ENCODE results near the gene PHC2. TPM values are rescaled to one million over a fixed set of nuclear protein-coding genes. Genes with fewer than 3 reads are reported as not detected.

The PHC2 gene
- total and polyA plus RNA-seq, 3 donors from 2014 or later: 121 to 178 (median 130) TPM

DNA sequence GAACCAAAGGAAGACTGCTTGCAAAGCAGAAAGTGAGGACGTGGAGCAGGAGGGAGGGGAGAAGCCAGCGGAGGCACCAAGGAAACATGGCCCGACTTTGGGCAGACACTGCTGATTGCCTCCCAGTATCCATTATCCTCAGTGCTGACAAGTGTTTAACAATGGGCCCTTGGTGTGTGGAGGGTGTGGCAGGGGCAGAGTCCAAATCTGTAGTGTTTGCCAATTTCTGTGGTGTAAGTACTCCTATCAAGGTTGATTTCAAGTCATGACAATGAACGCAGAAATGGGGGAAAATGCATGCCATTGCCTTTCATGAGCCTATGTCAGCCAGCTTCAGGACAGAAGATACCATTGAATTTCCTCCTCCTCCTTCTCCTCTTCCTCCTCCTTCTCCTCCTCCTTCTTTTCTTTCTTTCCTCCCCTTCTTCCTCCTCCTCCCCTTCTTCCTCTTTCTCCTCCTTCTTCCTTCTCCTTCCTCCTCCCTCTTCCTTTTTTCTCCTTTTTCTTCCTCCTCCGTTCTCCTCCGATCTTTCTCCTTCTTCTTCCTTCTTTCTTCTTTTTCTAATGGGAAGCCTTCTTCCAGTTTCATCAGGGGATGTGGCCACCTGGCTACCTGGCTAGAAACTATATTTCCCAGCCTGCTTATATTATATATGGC is 10.3 kb upstream of the PHC2 start:
- Histone ChIP-seq H3K27me3 (no peaks in the 10 kb centered on the region), H3K4me3 (no peak overlapping the region), H3K36me3 (ENCODE audit: low read depth, missing control alignments) (no peaks in the 10 kb centered on the region), H3K27ac (no peak overlapping the region), H3K9me3 (no peaks in the 10 kb centered on the region), H3K4me1 (peaks cover 5% of the 10 kb centered on the region)
- TF ChIP-seq, protein P1, sequence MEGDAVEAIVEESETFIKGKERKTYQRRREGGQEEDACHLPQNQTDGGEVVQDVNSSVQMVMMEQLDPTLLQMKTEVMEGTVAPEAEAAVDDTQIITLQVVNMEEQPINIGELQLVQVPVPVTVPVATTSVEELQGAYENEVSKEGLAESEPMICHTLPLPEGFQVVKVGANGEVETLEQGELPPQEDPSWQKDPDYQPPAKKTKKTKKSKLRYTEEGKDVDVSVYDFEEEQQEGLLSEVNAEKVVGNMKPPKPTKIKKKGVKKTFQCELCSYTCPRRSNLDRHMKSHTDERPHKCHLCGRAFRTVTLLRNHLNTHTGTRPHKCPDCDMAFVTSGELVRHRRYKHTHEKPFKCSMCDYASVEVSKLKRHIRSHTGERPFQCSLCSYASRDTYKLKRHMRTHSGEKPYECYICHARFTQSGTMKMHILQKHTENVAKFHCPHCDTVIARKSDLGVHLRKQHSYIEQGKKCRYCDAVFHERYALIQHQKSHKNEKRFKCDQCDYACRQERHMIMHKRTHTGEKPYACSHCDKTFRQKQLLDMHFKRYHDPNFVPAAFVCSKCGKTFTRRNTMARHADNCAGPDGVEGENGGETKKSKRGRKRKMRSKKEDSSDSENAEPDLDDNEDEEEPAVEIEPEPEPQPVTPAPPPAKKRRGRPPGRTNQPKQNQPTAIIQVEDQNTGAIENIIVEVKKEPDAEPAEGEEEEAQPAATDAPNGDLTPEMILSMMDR (IDR thresholded peaks at IDR 0.05): no peak
- TF ChIP-seq POLR2A (IDR thresholded peaks at IDR 0.05): no peak
- 79 to 87% methylated on average over 5 to 6 of the region's 6 CpGs for WGBS, 2 donors
- no peak for DNase-seq
- intact Hi-C loops (cut with DNase I; ENCODE audit: low total_unique reads): no loop called here

DNA sequence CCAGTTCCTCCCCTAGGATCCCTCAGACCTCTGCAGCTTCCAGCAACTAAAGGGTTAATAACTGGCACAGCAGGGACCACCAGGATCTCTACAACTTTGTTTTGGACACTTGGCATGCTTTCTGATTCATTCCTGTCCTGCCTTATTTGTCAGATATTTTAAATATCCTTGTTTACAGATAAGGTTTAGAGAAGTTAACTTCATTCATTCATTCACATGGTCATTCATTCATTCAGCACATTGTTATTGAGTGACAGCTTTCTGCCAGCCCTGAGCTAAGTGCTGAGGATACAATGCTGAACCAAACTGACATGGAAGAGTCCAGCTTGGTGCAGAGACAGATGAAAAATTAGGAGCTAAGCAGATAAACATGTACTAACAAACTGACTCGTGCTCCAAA is 8.8 kb upstream of the PHC2 start:
- no peak for TF ChIP-seq POLR2A (IDR thresholded peaks at IDR 0.05)
- TF ChIP-seq, protein P1 (IDR thresholded peaks at IDR 0.05): no peak
- no peaks in the 10 kb centered on the region for H3K36me3 ChIP-seq (ENCODE audit: low read depth, missing control alignments)
- H3K27ac ChIP-seq: no peak overlapping the region
- DNase-seq: no peak
- intact Hi-C loops (cut with DNase I; ENCODE audit: low total_unique reads): no loop called here
- no peaks in the 10 kb centered on the region for H3K9me3 ChIP-seq
- H3K27me3 ChIP-seq: no peaks in the 10 kb centered on the region
- H3K4me1 ChIP-seq: peaks cover 5% of the 10 kb centered on the region
- 52 to 74% methylated on average over 1 of the region's 1 CpG for WGBS, 2 donors
- no peak overlapping the region for H3K4me3 ChIP-seq

DNA sequence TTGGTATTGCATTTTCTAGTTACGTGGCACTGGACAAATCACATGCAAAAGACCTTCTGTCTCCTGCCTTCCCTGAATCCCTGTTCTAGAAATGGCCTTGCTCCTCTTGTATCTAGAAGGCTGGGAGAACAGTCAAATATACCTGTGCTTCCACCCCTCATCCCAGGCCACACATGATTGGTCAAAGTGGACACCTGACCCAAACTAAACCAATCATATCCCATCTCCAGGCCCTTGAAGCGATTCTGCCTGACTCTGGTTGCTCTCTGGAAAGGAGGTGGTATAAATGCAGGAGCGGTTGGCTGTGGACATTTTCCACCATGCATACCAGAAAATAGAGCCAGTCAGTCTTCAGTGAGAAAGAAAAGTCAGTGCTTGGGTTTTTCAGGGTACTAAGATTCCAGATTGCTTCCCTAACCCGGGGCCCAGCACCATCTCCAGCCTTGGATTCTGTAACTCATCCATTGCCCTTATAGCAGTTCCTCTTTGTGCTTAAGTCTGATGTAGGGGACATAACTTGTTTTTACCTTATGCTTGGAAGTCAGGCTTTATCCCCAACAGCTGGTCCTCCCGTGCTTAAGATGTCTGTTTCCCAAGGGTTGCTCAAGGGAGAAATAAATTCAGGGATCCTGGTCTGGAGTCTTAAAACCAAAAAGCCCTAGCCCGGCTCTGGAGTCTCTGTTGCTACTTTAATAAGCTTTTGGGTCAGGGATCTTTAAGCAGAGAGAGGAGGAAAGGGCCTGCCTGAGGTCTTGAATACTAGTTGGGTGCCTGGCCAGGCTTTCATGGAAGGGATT is 7.7 kb upstream of the PHC2 start:
- H3K4me1 ChIP-seq: peaks cover 2% of the 10 kb centered on the region
- no peaks in the 10 kb centered on the region for H3K9me3 ChIP-seq
- no peaks in the 10 kb centered on the region for H3K27me3 ChIP-seq
- no peak overlapping the region for H3K27ac ChIP-seq
- no peak for TF ChIP-seq POLR2A (IDR thresholded peaks at IDR 0.05)
- TF ChIP-seq, protein P1 (IDR thresholded peaks at IDR 0.05): no peak
- no peaks in the 10 kb centered on the region for H3K36me3 ChIP-seq (ENCODE audit: low read depth, missing control alignments)
- no peak overlapping the region for H3K4me3 ChIP-seq
- 81 to 89% methylated on average over 6 of the region's 6 CpGs for WGBS, 2 donors
- no peak for DNase-seq
- intact Hi-C loops (cut with DNase I; ENCODE audit: low total_unique reads): no loop called here

DNA sequence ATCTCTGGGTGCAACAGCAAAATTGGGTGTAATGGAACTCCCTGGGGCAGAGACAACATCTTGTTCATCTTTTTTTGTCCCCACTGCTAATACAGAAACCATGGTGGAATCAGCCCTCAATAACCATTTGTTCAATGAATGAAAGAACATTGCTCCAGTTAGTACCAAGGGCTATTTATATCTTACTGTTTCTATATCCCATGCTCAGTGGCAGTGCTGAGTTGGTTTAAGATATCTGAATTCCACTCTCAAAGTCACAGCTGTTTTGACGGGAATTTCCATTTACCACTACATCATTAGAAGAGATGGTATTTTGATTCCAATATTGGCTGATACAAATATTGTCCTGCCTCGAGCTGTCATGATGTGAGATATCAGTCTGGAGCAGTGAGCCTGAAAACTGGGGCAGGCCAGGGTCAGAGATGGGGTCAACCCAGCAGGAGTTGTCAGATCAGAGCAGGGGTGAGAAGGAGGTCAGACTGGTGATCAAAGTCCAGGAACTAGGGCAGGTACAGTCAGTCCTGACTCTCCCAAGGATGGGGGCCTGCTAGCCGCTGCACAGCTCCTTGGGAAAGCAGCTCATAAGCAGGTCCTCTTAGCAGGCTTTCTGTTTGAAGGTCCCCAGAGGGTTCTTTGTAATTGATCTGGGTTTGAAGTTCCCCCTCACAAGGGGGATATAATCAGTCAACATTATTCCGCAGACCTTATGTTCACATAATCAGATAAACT is 5.8 kb upstream of the PHC2 start:
- Histone ChIP-seq H3K9me3 (no peaks in the 10 kb centered on the region), H3K4me1 (no peaks in the 10 kb centered on the region), H3K27ac (no peak overlapping the region), H3K4me3 (no peak overlapping the region), H3K36me3 (ENCODE audit: low read depth, missing control alignments) (no peaks in the 10 kb centered on the region), H3K27me3 (no peaks in the 10 kb centered on the region)
- TF ChIP-seq, protein P1 (IDR thresholded peaks at IDR 0.05): no peak
- intact Hi-C loops (cut with DNase I; ENCODE audit: low total_unique reads): no loop called here
- WGBS, 2 donors: 86 to 87% methylated on average over 4 of the region's 4 CpGs
- no peak for DNase-seq
